Measurements from ENCODE around the gene SH3PXD2A.
"Not testable (repeated sequence)": the region's sequence is repeated elsewhere in the genome, so short reads cannot be mapped to it uniquely, and the experiment has no call there.

SH3PXD2A gene

GRCh38 chr10:103679096-103679790 lies 176.1 kb downstream of the SH3PXD2A start:
- peak in 2 of 4 experiments; percentile 39 to 50 for DNase-seq

- peak; percentile 79 to 88 (median 84) for DNase-seq
These were observed 177.2 kb downstream of the SH3PXD2A start for GRCh38 chr10:103678178-103678526.

- DNase-seq = no peak
These were observed 177.7 kb downstream of the SH3PXD2A start for GRCh38 chr10:103677486-103678177.

- no peak for DNase-seq
These were observed 178.4 kb downstream of the SH3PXD2A start for GRCh38 chr10:103676851-103677417.

GRCh38 chr10:103676058-103676785 lies 179.2 kb downstream of the SH3PXD2A start:
- no peak for DNase-seq

GRCh38 chr10:103673606-103674005 lies 181.8 kb downstream of the SH3PXD2A start:
- DNase-seq = no peak

GRCh38 chr10:103672345-103672744 lies 183.0 kb downstream of the SH3PXD2A start:
- DNase-seq = no peak

GRCh38 chr10:103671126-103671895 lies 184.1 kb downstream of the SH3PXD2A start:
- DNase-seq = no peak

GRCh38 chr10:103669944-103670343 lies 185.4 kb downstream of the SH3PXD2A start:
- DNase-seq = no peak

GRCh38 chr10:103669243-103669929 lies 186.0 kb downstream of the SH3PXD2A start:
- DNase-seq = no peak

GRCh38 chr10:103668351-103669242 lies 186.8 kb downstream of the SH3PXD2A start:
- DNase-seq = peak; percentile 72 to 87 (median 77)

- DNase-seq = peak in 3 of 4 experiments; percentile 37 to 53 (median 44)
These were observed 188.0 kb downstream of the SH3PXD2A start for GRCh38 chr10:103667356-103667755.

- no peak for DNase-seq
These were observed 188.6 kb downstream of the SH3PXD2A start for GRCh38 chr10:103666762-103667150.

GRCh38 chr10:103666087-103666761 lies 189.2 kb downstream of the SH3PXD2A start:
- peak; percentile 32 to 68 (median 54) for DNase-seq

GRCh38 chr10:103665162-103665889 lies 190.1 kb downstream of the SH3PXD2A start:
- no peak for DNase-seq

- DNase-seq = no peak
These were observed 191.6 kb downstream of the SH3PXD2A start for GRCh38 chr10:103663802-103664201.

GRCh38 chr10:103663236-103663635 lies 192.1 kb downstream of the SH3PXD2A start:
- DNase-seq = no peak

- DNase-seq = not testable (repeated sequence)
These were observed 192.7 kb downstream of the SH3PXD2A start for GRCh38 chr10:103662704-103663103.
